Panc1 (cell line): ENCODE results near the gene GUCY2F. TPM values are rescaled to one million over a fixed set of nuclear protein-coding genes. Genes with fewer than 3 reads are reported as not detected.

Experiments used
- ATAC-seq: fragments of 200-7000 bp; cut with Tn5 transposase; 2 replicates; pipeline ENCODE4 v1.9.1; 2020; ENCODE audit warnings: mild to moderate bottlenecking, moderate library complexity
- BruUV-seq: library from RNA; stranded (reverse); fragments of 400-500 nt; replicated peaks from 2 replicates; lab custom pipeline; 2021; lab: Mats Ljungman, UMichigan
- CTCF ChIA-PET: fragments of 300-600 bp; sonication (Branson Sonifier 250); formaldehyde crosslinking; loops from one replicate; lab custom pipeline; 2022; ENCODE audit warnings: antibody characterized with exemption; lab: Charles Lee
- POLR2A ChIA-PET: fragments of 300-600 bp; sonication (Branson Sonifier 250); formaldehyde crosslinking; loops from one replicate; lab custom pipeline; 2022; ENCODE audit warnings: antibody characterized with exemption; lab: Charles Lee
- DNase-seq: peaks from one replicate; pipeline ENCODE4 v3.0.0-alpha.2; 2010; ENCODE audit warnings: low read depth, low spot score
- H3K27ac ChIP-seq: 2 replicates; pipeline ENCODE4 v1.5.1; 2011; ENCODE audit warnings: mild to moderate bottlenecking, low read length, inconsistent platforms
- H3K27me3 ChIP-seq: fragments of 200-500 bp; sonication (Bioruptor generic); 2 replicates; pipeline ENCODE4 v1.6.0; 2014; ENCODE audit warnings: low read length, inconsistent platforms; ENCODE audit not compliant: control insufficient read depth, insufficient read depth
- H3K36me3 ChIP-seq: fragments of 200-500 bp; sonication (Bioruptor generic); 2 replicates; pipeline ENCODE4 v1.5.1; 2014; ENCODE audit warnings: inconsistent platforms, mild to moderate bottlenecking, low read length, moderate library complexity; ENCODE audit not compliant: control insufficient read depth, insufficient read depth
- H3K4me1 ChIP-seq: 2 replicates; pipeline ENCODE4 v1.5.1; 2011; ENCODE audit warnings: inconsistent platforms, mild to moderate bottlenecking, low read length, moderate library complexity; ENCODE audit not compliant: control insufficient read depth, insufficient read depth
- H3K4me3 ChIP-seq, 2 experiments: 2 replicates each; pipeline ENCODE4 v1.5.1; 2011 to 2012; ENCODE audit warnings: low read depth in 2 of 2, low read length in 2 of 2, mild to moderate bottlenecking in 2 of 2, inconsistent platforms in 1 of 2, moderate library complexity in 1 of 2
- H3K9me3 ChIP-seq: fragments of 200-500 bp; sonication (Bioruptor generic); 2 replicates; pipeline ENCODE4 v1.5.1; 2014; ENCODE audit warnings: low read depth, mild to moderate bottlenecking, inconsistent platforms, low read length, moderate library complexity; ENCODE audit not compliant: control insufficient read depth, insufficient read depth
- POLR2AphosphoS5 ChIP-seq: IDR thresholded peaks from 2 replicates; pipeline ENCODE4 v1.6.1; 2012; ENCODE audit warnings: mild to moderate bottlenecking, low read depth, low read length, moderate library complexity
- REST ChIP-seq, 2 experiments: IDR thresholded peaks; 2 replicates each; pipeline ENCODE4 v1.6.1; 2011 to 2012; ENCODE audit warnings: low read depth in 2 of 2, control low read depth in 1 of 2, low read length in 1 of 2, mild to moderate bottlenecking in 1 of 2, moderate library complexity in 1 of 2; ENCODE audit not compliant: insufficient read depth in 1 of 2
- SIN3A ChIP-seq: IDR thresholded peaks from 2 replicates; pipeline ENCODE4 v1.6.1; 2012; ENCODE audit warnings: low read depth, mild to moderate bottlenecking, low read length, moderate library complexity, borderline replicate concordance; ENCODE audit not compliant: insufficient read depth
- TCF7L2 ChIP-seq: IDR thresholded peaks from 2 replicates; pipeline ENCODE4 v1.6.1; 2011; ENCODE audit warnings: mild to moderate bottlenecking, low read depth, low read length, inconsistent platforms
- in situ Hi-C: cut with HindIII; loops from 2 replicates; pipeline ENCODE4 v1.10.0; 2016; ENCODE audit warnings: low sequenced_read_pairs, low pct_unique_long_range_greater_than_20kb
- intact Hi-C: fragments of 100-400 bp; cut with micrococcal nuclease; formaldehyde crosslinking; loops from one replicate; pipeline ENCODE4 v1.10.0; 2022; ENCODE audit not compliant: unreplicated experiment
- total RNA-seq: library from RNA; stranded (reverse); gene quantifications from one replicate; pipeline ENCODE4 v1.2.1, GENCODE V29; 2021; ENCODE audit not compliant: unreplicated experiment
- TF ChIP-seq, protein P1 (sequence below): fragments of 450-650 bp; IDR thresholded peaks from 2 replicates; pipeline ENCODE4 v1.5.1; 2017; ENCODE audit warnings: mild to moderate bottlenecking

GUCY2F gene
- total RNA-seq, 1 experiment from 2014 or later: not detected

DNA sequence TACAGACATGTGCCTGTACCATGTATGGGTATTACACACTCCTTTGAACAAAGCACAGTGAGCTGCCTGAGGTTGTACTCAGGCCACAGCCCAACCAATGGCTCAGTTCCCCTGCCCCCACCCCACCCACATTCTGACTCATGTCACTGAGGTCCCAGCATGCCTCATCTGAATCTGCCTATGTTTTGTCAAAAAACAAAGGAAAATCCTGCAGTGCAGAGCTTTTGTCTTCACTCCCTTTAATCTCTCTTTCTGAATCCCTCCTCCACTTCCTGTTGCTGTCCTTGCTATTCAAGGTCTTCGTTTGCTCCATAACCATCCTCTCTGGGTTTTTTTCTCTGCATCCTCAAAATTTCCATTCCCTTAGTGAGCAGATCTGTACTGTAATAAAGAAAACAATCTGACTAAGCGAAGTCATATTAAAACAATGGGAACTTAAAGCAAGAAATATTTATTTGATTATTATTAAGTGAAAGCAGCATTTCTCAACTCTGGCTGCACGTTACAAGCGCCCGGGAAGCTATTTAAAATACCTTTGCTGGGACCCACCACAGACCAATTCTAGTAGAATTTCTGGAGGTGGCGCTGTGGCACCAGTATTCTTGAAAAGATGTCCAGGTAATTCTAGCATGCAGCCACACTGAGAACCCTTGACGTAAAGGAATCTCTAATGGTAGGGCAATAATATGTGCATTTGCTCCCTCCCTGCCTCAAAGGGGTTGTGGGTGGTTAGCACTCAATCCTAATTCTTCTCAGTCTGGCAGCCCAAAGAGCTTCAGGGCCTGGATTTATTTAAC is 8.7 kb downstream of the GUCY2F start:
- POLR2A ChIA-PET: no interaction called here

DNA sequence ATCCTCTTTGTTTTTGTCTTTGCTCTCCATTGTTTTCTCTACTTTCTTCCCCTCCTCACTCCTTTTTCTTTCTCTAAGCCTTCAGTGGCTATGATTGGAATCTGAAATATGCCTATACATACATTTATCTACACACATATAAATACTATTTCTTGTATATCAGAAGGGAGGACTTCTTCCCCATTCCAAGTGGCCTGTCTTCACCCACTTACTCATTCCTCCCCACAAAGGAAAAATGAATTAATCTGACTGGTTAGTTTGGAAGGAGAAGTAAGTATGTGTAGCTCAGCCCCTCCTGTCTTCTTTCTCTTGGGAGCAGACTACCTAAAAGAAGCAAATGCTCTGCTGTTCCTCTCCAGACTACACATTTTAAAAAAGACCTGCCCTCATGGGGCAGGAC is 17.7 kb downstream of the GUCY2F start:
- TF ChIP-seq SIN3A (no peak), POLR2AphosphoS5 (no peak), REST (IDR thresholded peaks at IDR 0.05; ENCODE audit: insufficient read depth in 1 of 2, low read depth in 2 of 2, low read length in 1 of 2) (no peak), TCF7L2 (no peak)
- TF ChIP-seq, protein P1, sequence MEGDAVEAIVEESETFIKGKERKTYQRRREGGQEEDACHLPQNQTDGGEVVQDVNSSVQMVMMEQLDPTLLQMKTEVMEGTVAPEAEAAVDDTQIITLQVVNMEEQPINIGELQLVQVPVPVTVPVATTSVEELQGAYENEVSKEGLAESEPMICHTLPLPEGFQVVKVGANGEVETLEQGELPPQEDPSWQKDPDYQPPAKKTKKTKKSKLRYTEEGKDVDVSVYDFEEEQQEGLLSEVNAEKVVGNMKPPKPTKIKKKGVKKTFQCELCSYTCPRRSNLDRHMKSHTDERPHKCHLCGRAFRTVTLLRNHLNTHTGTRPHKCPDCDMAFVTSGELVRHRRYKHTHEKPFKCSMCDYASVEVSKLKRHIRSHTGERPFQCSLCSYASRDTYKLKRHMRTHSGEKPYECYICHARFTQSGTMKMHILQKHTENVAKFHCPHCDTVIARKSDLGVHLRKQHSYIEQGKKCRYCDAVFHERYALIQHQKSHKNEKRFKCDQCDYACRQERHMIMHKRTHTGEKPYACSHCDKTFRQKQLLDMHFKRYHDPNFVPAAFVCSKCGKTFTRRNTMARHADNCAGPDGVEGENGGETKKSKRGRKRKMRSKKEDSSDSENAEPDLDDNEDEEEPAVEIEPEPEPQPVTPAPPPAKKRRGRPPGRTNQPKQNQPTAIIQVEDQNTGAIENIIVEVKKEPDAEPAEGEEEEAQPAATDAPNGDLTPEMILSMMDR: no peak
- Histone ChIP-seq H3K27ac (no peak overlapping the region), H3K4me3 (no peak overlapping the region), H3K4me1 (no peaks in the 10 kb centered on the region), H3K9me3 (no peaks in the 10 kb centered on the region), H3K36me3 (no peaks in the 10 kb centered on the region), H3K27me3 (no peaks in the 10 kb centered on the region; the same call in 1 of the 2 replicates)
- DNase-seq: no peak
- CTCF ChIA-PET: interaction anchor here (0.6 kb wide), 1 partner anchor 766 kb away, joined by 4 read pairs; no protein-coding TSS in a partner anchor
- intact Hi-C loops: no loop called here
- POLR2A ChIA-PET: no interaction called here
- ATAC-seq: no peak
- no TSS peak for BruUV-seq
- in situ Hi-C loops: no loop called here

More for the DNA sequence above, 8.7 kb downstream of the GUCY2F start:
- no peak overlapping the region for H3K4me3 ChIP-seq
- intact Hi-C loops: loop anchor here (10.0 kb wide), 1 partner anchor 888 kb away; no protein-coding TSS in a partner anchor
- no peaks in the 10 kb centered on the region for H3K36me3 ChIP-seq
- in situ Hi-C loops: no loop called here
- CTCF ChIA-PET: interaction anchor here (0.5 kb wide), 1 partner anchor 737 kb away, joined by 4 read pairs; no protein-coding TSS in a partner anchor
- ATAC-seq (no peak), DNase-seq (no peak)
- H3K9me3 ChIP-seq: no peaks in the 10 kb centered on the region
- H3K27me3 ChIP-seq: peaks cover 5% of the 10 kb centered on the region
- BruUV-seq: no TSS peak
- H3K4me1 ChIP-seq: peaks cover 4% of the 10 kb centered on the region; the same call in 1 of the 2 replicates
- H3K27ac ChIP-seq: no peak overlapping the region
- TF ChIP-seq TCF7L2: no peak
- TF ChIP-seq, protein P1: peak; percentile 29
- TF ChIP-seq SIN3A: no peak
- TF ChIP-seq REST (IDR thresholded peaks at IDR 0.05; ENCODE audit: insufficient read depth in 1 of 2, low read depth in 2 of 2, low read length in 1 of 2): no peak
